WERI-Rb-1 (cell line): ENCODE measurements around the gene CACNA1D.
A peak's percentile ranks its signal among the peaks of the same experiment; 100 is the strongest.

Experiments
- DNase-seq: peaks from one replicate; pipeline ENCODE4 v3.0.0-alpha.2; 2020
- H3K27ac ChIP-seq: fragments of 250-450 bp; sonication (Bioruptor Pico); 2 replicates; pipeline ENCODE4 v1.5.1; 2020; ENCODE audit warnings: mild to moderate bottlenecking, moderate library complexity
- H3K27me3 ChIP-seq: fragments of 250-450 bp; sonication (Bioruptor Pico); 2 replicates; pipeline ENCODE4 v1.5.1; 2021; ENCODE audit warnings: mild to moderate bottlenecking, low read depth, moderate library complexity; ENCODE audit not compliant: insufficient read depth, severe bottlenecking
- H3K36me3 ChIP-seq: fragments of 250-450 bp; sonication (Bioruptor Pico); 2 replicates; pipeline ENCODE4 v1.5.1; 2020; ENCODE audit warnings: mild to moderate bottlenecking, moderate library complexity
- H3K4me3 ChIP-seq: 2 replicates; pipeline ENCODE4 v1.5.1; 2011; ENCODE audit warnings: low read depth, mild to moderate bottlenecking, control low read depth, low read length
- H3K9me3 ChIP-seq: fragments of 250-450 bp; sonication (Bioruptor Pico); 2 replicates; pipeline ENCODE4 v1.5.1; 2021; ENCODE audit warnings: mild to moderate bottlenecking, moderate library complexity; ENCODE audit not compliant: severe bottlenecking
- TF ChIP-seq, protein P1 (sequence below): IDR thresholded peaks from 2 replicates; pipeline ENCODE4 v1.5.1; 2011; ENCODE audit warnings: low read depth, mild to moderate bottlenecking, control low read depth, inconsistent platforms, low read length

Gene CACNA1D

DNA sequence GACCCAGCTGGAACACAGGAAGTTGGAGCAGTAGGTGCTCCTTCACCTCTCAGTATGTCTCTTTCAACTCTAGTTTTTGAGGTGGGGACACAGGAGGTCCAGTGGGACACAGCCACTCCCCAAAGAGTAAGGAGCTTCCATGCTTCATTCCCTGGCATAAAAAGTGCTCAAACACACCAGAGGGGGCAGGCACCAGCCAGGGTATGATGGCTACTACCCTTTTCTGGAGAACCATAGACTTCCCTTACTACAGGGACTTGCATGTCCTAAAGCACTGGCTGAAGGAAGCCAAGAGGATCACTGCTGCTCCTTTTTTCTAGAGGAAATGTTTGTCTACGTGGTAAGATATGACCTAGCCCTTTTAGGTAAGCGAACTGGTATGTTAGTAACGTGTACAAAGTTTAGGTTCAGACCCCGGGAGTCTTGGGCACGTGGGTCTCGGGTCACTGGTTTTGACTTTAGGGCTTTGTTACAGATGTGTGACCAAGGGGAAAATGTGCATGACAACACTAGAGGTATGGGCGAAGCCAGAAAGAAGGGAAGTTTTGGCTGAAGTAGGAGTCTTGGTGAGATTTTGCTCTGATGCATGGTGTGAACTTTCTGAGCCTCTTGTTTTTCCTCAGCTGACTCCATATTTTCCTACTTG, 363.8 kb downstream of the CACNA1D start:
- no peak for DNase-seq
- Histone ChIP-seq H3K27me3 (no peaks in the 10 kb centered on the region), H3K36me3 (peaks cover 14% of the 10 kb centered on the region), H3K4me3 (no peak overlapping the region), H3K9me3 (peaks cover 2% of the 10 kb centered on the region), H3K27ac (no peak overlapping the region)
- TF ChIP-seq, protein P1, sequence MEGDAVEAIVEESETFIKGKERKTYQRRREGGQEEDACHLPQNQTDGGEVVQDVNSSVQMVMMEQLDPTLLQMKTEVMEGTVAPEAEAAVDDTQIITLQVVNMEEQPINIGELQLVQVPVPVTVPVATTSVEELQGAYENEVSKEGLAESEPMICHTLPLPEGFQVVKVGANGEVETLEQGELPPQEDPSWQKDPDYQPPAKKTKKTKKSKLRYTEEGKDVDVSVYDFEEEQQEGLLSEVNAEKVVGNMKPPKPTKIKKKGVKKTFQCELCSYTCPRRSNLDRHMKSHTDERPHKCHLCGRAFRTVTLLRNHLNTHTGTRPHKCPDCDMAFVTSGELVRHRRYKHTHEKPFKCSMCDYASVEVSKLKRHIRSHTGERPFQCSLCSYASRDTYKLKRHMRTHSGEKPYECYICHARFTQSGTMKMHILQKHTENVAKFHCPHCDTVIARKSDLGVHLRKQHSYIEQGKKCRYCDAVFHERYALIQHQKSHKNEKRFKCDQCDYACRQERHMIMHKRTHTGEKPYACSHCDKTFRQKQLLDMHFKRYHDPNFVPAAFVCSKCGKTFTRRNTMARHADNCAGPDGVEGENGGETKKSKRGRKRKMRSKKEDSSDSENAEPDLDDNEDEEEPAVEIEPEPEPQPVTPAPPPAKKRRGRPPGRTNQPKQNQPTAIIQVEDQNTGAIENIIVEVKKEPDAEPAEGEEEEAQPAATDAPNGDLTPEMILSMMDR: no peak

DNA sequence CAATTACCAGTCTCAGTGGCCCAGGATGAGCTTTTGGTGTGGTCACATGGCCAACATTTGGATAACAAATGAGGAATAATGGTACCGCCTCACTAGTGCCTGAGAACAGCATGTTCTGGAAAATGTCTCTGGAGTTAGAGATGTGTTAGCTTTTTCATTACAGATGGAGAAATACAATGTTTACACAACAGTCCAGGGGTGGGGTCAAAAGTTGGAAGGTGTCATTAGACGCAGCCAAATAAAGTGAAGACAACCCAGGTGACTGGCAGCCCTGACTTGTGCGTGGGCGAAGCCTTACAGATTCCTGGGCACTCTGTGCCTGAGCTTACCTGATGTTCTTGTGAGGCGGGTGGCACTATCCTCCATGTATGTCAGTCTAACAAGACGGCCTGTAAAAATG, 364.8 kb downstream of the CACNA1D start:
- DNase-seq: no peak
- Histone ChIP-seq H3K27ac (no peak overlapping the region), H3K4me3 (no peak overlapping the region), H3K9me3 (peaks cover 2% of the 10 kb centered on the region), H3K27me3 (no peaks in the 10 kb centered on the region), H3K36me3 (peaks cover 18% of the 10 kb centered on the region)
- TF ChIP-seq, protein P1: no peak

DNA sequence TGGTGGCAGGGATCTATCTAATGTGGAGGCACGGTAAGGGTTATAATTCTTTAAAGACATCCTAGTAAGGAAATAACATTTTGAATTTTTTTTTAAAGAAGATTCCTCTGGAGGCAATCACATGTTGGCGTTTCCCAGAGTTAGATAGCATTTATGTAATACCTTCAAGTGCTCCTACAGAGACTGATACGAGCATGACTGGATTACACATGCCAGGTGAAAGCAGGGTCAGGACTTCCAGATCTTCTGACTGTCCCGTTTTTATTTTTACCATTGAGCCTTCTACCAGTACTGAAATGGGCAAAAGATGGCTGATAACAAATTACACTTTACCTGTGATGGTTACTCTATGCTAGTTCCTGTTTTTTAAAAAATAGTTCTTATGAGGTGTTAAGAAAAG, 365.8 kb downstream of the CACNA1D start:
- no peak for DNase-seq

DNA sequence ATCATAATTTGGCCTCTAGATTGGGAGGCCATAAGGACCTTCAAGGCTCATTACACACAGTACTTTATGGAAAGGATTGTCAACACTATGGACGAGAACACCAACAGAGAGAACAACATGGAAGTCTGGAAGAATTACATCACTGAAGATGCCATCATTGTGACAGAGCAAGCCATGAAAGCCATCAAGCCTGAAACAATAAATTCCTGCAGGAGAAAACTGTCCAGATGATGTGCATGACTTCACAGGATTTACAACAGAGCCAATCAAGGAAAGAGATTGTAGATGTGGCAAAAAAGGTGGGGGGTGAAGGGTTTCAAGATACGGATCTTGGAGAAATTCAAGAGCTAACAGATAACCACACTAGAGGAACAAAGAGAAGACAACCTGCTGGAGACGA, 367.8 kb downstream of the CACNA1D start:
- H3K9me3 ChIP-seq: peaks cover 2% of the 10 kb centered on the region
- no peak for DNase-seq
- H3K27me3 ChIP-seq: no peaks in the 10 kb centered on the region
- peaks cover 36% of the 10 kb centered on the region for H3K36me3 ChIP-seq
- TF ChIP-seq, protein P1: no peak
- H3K27ac ChIP-seq: peak overlapping the region; percentile 43
- H3K4me3 ChIP-seq: no peak overlapping the region

More for the DNA sequence above, 365.8 kb downstream of the CACNA1D start:
- H3K4me3 ChIP-seq: no peak overlapping the region
- TF ChIP-seq, protein P1: no peak
- H3K27me3 ChIP-seq: no peaks in the 10 kb centered on the region
- peaks cover 2% of the 10 kb centered on the region for H3K9me3 ChIP-seq
- no peak overlapping the region for H3K27ac ChIP-seq
- peaks cover 29% of the 10 kb centered on the region for H3K36me3 ChIP-seq

GRCh38 chr3:53863145-53863544, 368.7 kb downstream of the CACNA1D start:
- TF ChIP-seq, protein P1: no peak

More at GRCh38 chr3:53863145-53863544, 368.7 kb downstream of the CACNA1D start:
- H3K27me3 ChIP-seq: no peaks in the 10 kb centered on the region
- H3K4me3 ChIP-seq: no peak overlapping the region
- DNase-seq: no peak
- peaks cover 42% of the 10 kb centered on the region for H3K36me3 ChIP-seq
- no peak overlapping the region for H3K27ac ChIP-seq
- peaks cover 2% of the 10 kb centered on the region for H3K9me3 ChIP-seq
